ENCODE data around the gene FLT4.

Gene FLT4

GRCh38 chr5:180644825-180645273 lies 4.6 kb downstream of the FLT4 start:
- no peak overlapping the region for H3K4me3 ChIP-seq (replicated peaks; ENCODE audit: low read depth, low read length)
- no peaks in the 10 kb centered on the region for H3K36me3 ChIP-seq (ENCODE audit: control insufficient read depth, insufficient read depth, low read length)
- no peaks in the 10 kb centered on the region; the same call in 1 of the 2 replicates for H3K27me3 ChIP-seq (replicated peaks; ENCODE audit: control insufficient read depth, insufficient read depth, low read length)
- TF ChIP-seq, protein P1, sequence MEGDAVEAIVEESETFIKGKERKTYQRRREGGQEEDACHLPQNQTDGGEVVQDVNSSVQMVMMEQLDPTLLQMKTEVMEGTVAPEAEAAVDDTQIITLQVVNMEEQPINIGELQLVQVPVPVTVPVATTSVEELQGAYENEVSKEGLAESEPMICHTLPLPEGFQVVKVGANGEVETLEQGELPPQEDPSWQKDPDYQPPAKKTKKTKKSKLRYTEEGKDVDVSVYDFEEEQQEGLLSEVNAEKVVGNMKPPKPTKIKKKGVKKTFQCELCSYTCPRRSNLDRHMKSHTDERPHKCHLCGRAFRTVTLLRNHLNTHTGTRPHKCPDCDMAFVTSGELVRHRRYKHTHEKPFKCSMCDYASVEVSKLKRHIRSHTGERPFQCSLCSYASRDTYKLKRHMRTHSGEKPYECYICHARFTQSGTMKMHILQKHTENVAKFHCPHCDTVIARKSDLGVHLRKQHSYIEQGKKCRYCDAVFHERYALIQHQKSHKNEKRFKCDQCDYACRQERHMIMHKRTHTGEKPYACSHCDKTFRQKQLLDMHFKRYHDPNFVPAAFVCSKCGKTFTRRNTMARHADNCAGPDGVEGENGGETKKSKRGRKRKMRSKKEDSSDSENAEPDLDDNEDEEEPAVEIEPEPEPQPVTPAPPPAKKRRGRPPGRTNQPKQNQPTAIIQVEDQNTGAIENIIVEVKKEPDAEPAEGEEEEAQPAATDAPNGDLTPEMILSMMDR (IDR thresholded peaks at IDR 0.05; ENCODE audit: insufficient read depth, low read length, poor library complexity, severe bottlenecking): no peak
- no peak for DNase-seq (ENCODE audit: extremely low read depth, insufficient read length)

- H3K36me3 ChIP-seq (ENCODE audit: control insufficient read depth, insufficient read depth, low read length): no peaks in the 10 kb centered on the region
- TF ChIP-seq, protein P1 (IDR thresholded peaks at IDR 0.05; ENCODE audit: insufficient read depth, low read length, poor library complexity, severe bottlenecking): no peak
- H3K4me3 ChIP-seq (replicated peaks; ENCODE audit: low read depth, low read length): no peak overlapping the region
- no peak for DNase-seq (ENCODE audit: extremely low read depth, insufficient read length)
- H3K27me3 ChIP-seq (replicated peaks; ENCODE audit: control insufficient read depth, insufficient read depth, low read length): no peaks in the 10 kb centered on the region; the same call in 1 of the 2 replicates
These were observed 5.1 kb downstream of the FLT4 start for GRCh38 chr5:180644129-180644824.

GRCh38 chr5:180643191-180643851 lies 6.1 kb downstream of the FLT4 start:
- TF ChIP-seq, protein P1 (IDR thresholded peaks at IDR 0.05; ENCODE audit: insufficient read depth, low read length, poor library complexity, severe bottlenecking): no peak
- no peak overlapping the region for H3K4me3 ChIP-seq (replicated peaks; ENCODE audit: low read depth, low read length)
- no peak for DNase-seq (ENCODE audit: extremely low read depth, insufficient read length)
- no peaks in the 10 kb centered on the region; the same call in 1 of the 2 replicates for H3K27me3 ChIP-seq (replicated peaks; ENCODE audit: control insufficient read depth, insufficient read depth, low read length)
- no peaks in the 10 kb centered on the region for H3K36me3 ChIP-seq (ENCODE audit: control insufficient read depth, insufficient read depth, low read length)

- Histone ChIP-seq H3K36me3 (ENCODE audit: control insufficient read depth, insufficient read depth, low read length) (no peaks in the 10 kb centered on the region), H3K4me3 (replicated peaks; ENCODE audit: low read depth, low read length) (no peak overlapping the region), H3K27me3 (replicated peaks; ENCODE audit: control insufficient read depth, insufficient read depth, low read length) (no peaks in the 10 kb centered on the region; the same call in 1 of the 2 replicates)
- DNase-seq (ENCODE audit: extremely low read depth, insufficient read length): no peak
- TF ChIP-seq, protein P1 (IDR thresholded peaks at IDR 0.05; ENCODE audit: insufficient read depth, low read length, poor library complexity, severe bottlenecking): no peak
These were observed 6.6 kb downstream of the FLT4 start for GRCh38 chr5:180642779-180643178.

- Histone ChIP-seq H3K36me3 (ENCODE audit: control insufficient read depth, insufficient read depth, low read length) (no peaks in the 10 kb centered on the region), H3K27me3 (replicated peaks; ENCODE audit: control insufficient read depth, insufficient read depth, low read length) (no peaks in the 10 kb centered on the region; the same call in 1 of the 2 replicates), H3K4me3 (replicated peaks; ENCODE audit: low read depth, low read length) (no peak overlapping the region)
- TF ChIP-seq, protein P1 (IDR thresholded peaks at IDR 0.05; ENCODE audit: insufficient read depth, low read length, poor library complexity, severe bottlenecking): no peak
- DNase-seq (ENCODE audit: extremely low read depth, insufficient read length): no peak
These were observed 7.1 kb downstream of the FLT4 start for GRCh38 chr5:180642181-180642775.
